NCI-H2081 treated with DMSO at 0.1 percent for 48 hours (cell line): Measurements from ENCODE around the gene ABCA7.
"Not testable (repeated sequence)": the region's sequence is repeated elsewhere in the genome, so short reads cannot be mapped to it uniquely, and the experiment has no call there.

Experiments
- DNase-seq: peaks from one replicate; lab custom pipeline; 2025; lab: John Stamatoyannopoulos, UW

ABCA7 gene

DNA sequence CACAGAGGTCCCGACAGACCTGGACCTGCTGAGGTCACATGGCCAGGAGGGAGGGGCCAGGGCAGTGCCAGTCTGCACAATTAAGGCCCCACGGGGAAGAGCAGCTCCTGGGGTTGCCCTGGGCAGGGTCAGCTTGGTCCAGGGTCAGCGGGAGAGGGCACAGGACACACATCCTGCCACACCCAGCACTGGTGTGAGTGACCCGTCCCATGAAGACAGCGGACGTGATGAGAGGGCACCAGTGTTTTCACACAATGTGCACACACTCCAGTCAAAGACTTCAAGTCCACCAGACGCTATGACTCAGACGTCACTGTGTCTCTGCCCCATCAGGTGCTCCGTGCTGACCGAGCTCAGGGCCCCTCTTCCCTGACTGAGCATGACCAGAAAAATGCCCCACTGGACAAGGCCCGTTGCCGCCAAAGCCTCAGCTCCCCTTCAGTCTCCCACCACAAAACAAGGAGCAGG lies 23.2 kb upstream of the ABCA7 start:
- DNase-seq: no peak

DNA sequence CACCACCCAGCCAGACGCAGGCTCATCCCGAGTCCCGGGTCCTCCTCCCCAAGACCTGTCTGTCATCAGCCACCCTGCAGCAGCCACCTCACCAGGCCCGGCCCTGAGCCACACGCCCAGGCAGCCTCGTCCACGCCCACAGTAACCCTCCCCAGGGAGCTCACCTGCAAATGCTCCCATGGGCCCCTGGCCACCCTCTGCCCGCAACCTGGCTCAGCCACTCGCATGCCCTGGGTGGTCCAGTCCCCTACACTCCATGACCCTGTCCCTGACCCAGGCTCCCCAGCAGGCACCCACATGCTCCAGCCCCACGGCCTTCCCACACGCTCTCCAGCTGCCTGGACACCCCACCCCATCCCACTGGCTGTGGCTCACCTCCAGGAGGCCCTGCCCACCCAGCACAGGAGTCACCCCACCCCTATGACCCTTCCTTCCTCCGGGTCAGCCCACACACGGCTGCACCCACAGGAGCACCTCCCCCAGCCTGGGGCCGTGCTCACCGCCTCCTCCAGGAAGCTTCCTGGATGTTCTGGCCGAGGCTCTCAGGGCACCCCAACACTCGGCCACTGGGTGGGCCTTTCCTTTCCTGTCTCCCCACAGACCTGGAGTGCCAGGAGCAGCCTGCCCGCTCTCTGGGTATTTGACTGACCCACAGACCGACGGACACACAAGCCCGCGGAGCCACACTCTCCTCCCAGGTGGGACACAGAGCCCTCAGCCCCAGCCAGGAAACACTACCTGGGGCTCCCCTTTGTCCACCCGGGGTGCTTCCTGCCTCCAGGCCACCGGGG lies 22.6 kb upstream of the ABCA7 start:
- no peak for DNase-seq

DNA sequence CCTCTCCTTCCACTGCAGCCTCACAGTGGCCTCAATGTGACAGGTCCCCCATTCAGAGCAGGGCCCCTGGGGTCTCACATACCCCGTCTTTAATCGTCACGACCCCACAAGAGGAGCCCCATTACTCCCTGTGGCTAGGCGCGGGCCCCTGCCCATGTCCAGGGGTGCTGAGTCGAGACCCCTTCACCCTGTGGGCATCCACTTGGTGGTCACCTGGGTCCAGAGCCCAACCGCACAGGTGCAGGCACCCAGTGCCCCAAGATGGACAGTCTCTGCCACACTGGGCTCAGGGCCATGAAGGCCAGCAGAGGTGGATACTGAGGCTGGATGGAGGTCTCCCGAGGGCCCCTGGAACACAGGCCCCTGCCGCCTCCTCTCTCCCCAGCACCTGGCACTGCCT lies 22.0 kb upstream of the ABCA7 start:
- no peak for DNase-seq

DNA sequence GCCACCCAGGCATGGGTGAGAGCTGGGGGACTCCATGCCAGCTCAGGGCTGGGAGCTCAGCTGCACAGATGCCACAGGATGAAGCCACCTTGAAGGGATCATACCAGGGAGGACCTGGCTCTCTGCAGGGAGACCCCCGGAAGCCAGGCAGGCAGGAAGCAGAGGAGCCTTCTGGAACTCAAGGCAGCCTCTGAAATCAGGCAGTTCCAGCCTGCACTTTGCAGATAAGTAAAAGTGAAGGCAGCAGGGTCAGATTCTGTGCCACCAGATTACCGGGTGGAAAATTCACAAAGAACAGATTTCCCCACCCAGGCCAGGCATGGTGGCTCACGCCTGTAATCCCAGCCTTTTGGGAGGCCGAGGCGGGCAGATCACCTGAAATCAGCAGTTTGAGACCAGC lies 21.5 kb upstream of the ABCA7 start:
- no peak for DNase-seq

DNA sequence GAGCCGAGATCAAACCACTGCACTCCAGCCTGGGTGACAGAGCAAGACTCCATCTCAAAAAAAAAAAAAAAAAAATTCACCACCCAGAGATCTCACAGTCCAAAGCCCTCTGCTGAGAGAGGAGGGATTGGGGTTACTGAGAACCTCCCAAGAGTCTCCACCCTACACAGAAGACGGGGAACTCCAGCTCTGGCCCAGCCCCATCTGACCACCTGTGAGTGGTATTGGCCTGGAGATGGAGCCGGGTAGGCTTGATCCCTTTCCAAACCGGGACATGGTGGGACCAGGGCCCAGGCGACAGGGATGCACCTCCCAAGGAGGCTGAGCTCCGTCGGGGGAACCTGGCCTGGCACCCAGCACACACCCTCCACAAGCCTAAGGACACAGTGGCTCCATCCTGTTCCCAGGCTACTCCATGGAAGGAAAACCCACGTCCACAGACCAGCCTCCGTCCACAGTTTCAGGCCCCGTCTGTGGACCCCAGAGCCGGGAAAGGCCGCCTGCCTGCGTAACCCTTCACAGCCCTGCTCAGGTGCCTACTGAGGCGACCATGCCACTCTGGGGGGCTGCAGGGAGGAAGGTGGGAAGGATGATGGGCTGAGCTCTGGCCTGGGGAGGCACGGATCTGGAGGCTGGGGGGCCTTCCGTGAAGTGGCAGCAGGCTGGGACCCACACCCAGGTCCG lies 20.8 kb upstream of the ABCA7 start:
- no peak for DNase-seq

DNA sequence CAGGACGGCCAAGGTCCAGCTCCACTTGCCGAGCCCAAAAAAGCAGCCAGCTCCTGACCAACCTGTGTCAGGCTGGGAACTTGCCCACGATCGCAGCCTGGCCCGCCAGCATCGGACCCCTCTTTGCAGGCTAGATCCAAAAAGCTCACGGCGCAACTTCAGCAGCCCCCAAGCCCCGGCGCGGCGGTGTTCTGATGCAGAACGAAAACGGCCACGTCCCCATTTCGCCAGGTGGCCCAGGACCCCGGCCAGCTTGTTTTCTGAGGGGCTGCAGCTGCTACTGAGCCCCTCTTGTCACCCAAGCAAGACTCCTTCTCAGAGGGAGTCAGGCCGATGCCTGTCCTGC lies 20.3 kb upstream of the ABCA7 start:
- DNase-seq: no peak

DNA sequence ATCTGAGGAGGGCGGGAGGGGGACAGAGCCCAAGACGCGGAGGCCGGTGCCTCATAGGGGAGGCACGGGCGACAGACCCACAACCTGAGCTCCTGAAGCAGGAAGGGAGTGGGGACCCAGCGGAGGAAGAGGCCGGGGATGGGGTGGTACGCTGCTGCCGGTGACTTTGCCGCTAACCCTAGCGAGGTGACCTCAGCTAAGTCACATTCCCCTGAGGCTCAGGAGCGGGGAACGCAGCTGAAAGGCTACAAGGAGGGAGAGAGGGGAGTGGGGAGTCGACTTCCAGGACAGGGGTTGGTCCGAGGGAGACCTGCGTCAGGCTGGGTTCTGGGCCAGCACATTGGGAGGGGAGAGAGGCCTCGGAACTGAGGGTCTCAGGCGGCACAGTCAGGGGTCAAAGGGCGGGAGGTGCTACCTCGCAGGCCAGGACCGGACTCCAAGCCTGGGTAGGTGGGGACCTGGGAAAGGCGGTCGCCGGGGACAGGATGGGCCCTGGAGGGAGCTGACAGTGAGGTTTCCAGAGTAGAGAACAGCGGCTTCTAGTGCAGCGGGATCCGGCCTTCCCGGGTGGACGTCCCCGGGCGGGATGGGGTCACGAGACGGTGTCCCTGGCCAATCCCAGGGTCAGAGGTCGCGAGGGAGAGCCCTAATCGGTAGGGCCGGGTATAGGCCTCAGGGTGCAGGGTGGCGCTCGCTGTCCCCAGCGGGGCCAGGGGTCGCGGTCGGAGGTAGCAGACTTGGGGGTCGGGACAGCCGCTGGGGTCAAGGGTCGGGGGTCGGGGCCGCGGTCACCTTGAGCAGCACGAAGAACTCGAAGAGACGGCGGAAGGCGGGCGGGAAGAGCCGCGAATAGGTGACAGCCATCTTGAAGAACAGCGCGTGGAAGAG lies 19.7 kb upstream of the ABCA7 start:
- DNase-seq: no peak

DNA sequence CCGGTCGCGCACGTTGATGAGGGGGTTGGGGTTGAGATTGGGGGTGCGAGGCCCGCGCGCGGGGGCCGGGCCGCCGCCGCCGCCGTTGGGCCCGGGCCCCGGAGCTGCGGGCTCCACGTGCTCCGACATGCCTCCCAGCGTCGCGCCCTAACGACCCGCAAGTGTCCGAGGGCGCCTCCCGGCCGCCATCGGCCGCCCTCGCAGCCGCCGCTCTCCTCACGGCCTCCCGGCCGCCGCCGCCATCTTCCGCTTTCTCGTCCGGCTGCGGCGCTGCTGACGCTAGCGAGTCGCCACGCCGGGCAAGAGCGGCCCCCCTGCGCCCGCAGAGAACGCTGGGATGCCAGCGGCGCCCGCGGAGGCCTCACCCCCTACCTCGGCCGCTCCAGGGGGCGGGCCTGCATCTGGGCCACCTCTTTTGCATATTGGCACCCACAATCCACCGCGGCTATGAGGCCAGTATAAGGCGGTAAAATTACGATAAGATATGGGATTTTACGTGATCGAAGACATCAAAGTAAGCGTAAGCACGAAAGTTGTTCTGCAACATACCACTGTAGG lies 19.0 kb upstream of the ABCA7 start, which contains the start of gene TMEM259:
TMEM259 (minus strand) TSS at position 256 of the 558 bp plus-strand sequence; CDS start at position 129, 127 bp downstream.
- DNase-seq: peak; percentile 87

DNA sequence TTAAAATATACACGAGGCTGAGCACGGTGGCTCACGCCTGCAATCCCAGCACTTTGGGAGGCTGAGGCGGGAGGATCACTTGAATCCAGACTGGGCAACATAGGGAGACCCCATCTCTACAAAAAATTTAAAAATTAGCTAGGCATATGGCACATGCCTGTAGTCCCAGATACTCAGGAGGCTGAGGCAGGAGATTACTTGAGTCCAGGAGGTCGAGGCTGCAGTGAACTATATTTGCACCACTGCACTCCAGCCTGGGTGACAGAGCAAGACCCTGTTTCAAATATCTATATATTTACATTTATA lies 16.1 kb upstream of the ABCA7 start:
- not testable (repeated sequence) for DNase-seq

DNA sequence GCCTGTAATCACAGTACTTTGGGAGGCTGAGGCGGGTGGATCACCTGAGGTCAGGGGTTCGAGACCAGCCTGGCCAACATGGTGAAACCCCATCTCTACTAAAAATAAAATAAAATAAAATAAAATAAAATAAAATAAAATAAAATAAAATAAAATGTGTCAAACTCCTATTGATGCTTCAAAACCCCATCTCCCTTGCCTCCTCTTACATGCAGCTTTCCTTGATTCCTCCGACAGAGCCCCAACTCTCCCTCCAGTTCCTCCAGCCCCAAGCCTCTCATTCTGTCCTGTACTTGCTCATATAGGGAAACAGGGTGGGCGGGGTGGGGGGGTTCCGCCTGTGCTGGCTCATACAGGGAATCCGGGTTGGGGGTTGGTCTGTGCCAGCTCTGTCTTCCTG lies 14.8 kb upstream of the ABCA7 start:
- DNase-seq: not testable (repeated sequence)

DNA sequence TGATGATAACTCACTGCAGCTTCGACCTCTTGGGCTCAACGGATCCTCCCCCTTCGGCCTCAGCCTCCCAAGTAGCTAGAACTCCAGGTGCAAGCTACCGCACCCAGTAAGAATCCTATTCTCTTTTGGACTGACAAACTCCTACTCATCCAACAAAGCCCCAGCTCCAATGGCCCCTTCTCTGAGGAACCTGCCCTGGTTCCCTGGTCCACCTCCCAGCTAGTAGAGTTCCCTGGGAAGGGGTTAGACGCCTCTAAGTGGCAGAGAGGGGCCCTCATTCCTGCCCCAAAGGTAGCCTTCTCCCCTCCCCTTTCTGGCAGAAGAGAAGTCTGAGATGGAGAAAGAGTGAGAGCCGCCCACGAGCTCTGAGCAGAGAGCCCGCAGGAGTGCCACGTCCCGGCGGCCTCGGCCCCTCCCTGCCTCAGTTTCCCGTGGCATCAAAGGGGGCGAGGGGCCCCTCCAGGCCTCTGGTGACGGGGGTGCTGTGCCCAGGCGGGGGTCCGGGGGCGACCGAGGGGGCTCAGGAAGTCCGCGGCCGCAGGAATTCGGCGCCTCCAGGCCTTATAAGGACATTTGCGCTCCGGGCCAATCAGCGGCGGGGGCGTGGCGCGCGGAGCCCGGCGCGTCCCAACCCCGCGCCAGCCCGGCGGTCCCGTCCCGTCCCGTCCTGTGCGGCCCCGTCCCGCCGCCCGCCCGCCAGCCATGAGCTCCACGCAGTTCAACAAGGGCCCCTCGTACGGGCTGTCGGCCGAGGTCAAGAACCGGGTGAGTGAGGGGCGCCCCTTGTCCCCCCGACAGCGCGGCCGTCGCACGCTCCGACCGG lies 13.7 kb upstream of the ABCA7 start, which contains the start of gene CNN2:
CNN2 (plus strand) TSS at position 649 of the 823 bp plus-strand sequence; CDS start at position 703, 54 bp downstream.
- no peak for DNase-seq

DNA sequence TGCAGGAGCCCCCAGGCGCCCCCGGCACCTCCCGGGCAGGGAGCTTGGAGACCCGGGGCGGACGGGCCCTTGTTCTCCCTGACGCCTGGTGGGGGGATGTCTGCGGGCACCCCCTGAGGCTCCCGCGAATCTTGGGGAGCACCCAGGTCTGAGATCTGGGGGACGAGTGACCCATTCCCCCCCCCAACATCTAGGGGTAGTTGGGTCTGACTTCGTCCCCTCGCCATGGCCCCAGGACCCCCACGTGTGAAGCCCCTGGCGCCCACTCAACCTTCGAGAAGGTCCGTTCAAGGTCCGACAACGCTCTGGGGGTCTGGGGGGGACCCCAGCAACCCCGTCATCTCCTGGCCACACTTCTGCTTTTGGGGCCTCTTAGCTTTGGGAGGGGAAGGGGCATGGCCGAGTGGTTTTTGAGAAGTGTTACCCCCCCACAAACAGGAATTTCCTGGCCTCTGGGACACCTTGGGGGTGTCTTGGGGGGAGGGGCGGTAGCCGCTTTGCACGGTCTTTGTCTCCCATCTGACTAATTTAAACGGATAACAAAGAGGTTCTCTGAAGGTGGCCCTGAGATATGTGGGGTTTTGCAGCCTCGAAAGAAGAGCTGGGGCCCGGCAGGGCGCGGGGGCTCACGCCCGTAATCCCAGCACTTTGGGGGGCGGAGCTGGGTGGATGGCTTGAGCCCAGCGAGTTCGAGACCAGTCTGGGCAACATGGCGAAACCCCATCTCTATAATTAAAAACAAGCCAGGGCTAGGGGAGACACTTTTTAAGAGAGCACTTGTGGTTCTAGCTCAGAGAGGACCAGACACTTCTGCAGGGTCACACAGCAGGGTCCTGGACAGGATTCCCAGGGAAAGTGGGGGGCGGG lies 12.9 kb upstream of the ABCA7 start:
- no peak for DNase-seq

DNA sequence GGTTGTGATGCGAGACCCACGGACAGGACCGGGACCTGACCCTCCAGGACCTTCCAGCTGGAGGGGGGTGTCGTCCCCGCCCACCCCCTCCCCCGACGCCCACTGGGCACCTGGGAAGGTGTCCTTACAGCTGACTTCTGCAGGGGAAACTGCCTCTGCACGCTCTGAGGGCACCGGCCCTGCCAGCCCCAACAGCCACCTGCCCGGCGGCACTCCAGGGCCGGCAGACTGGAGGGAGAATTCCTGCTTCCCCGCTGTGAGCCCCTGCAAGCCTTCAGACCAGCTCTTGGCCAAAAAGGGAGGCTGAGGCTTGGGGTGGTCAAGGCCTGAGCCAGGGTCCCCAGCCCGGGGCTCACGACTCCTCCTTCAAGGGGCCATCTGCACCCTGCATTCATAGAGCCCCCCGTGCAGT lies 12.3 kb upstream of the ABCA7 start:
- no peak for DNase-seq

DNA sequence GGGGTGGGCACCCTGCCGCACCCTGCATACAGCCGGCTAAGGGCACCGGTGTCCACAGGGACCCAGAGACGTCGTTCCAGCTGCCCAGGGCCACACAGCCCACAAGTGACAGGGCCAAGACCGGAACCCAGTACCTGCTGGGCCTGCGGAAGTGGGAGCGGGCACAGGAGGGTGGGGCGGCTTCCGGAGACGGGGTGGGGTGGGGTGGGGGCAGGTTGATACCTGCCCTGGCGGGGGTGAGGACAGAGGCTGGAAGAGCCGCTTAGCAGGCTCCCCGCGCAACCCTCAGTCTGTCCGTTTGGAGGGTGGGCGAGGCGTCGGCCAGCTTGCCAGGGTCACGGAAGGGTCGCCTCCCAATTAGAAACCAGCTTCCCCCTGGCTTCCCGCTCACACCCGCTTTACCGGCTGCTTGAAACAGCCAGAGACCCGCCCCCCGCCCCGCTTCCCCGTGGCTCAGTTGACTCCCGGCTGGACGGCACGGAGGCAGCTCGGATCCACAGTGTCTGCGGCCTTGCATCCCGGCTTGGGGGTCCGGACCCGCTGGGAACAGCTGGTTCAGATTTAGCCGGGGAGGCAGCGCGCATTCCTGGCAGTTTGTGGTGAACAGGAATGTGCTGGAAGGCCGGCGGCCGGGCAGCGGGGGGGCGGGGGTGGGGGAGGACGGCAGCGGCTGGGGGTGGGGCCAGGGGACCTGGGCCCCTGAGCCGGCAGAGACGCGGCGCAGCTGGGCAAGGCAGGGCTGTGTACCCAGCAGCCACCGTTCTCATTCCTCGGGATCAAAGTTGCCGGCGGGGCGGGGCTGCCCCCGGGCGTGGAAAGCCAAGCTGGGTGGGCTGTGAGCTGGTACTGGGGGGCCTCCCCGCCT lies 11.6 kb upstream of the ABCA7 start:
- DNase-seq: no peak

DNA sequence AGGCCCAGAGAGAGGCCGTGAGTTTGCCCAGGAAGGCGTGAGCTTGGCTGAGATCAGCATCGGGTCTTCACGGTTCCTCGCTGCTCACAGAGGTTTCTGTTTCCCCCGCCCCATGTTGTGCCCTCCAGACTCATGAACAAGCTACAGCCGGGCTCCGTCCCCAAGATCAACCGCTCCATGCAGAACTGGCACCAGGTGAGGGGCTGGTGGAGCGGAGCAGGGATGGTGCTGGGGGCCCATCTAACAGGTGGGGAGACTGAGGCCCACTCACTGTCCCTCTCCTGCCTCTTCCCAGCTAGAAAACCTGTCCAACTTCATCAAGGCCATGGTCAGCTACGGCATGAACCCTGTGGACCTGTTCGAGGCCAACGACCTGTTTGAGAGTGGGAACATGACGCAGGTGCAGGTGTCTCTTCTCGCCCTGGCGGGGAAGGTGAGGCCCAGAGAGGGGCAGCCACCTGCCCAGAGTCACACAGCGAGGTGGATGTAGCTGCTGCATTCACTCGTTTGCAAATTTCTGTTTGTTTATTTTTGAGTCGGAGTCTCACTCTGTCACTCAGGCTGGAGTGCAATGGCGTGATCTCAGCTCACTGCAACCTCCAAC lies 7.5 kb upstream of the ABCA7 start:
- no peak for DNase-seq

DNA sequence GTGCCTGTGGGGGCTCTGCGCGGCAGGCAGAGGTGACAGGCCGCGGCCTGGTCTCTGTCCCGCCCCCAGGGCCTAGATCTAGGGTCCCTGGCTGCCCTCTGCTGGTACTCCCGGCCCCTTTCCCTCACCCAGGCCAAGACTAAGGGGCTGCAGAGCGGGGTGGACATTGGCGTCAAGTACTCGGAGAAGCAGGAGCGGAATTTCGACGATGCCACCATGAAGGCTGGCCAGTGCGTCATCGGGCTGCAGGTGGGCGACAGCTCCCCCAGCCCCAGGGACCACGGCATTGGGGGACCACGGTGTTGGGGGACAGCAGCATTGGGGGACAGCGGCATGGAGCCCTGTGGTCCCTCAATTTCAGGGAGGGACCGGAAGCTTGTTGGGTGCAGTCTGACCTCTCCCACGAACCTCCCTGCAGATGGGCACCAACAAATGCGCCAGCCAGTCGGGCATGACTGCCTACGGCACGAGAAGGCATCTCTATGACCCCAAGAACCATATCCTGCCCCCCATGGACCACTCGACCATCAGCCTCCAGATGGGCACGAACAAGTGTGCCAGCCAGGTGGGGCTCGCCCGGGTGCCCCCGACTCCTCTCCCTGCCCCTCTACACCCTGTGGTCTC lies 3.8 kb upstream of the ABCA7 start:
- DNase-seq: no peak

DNA sequence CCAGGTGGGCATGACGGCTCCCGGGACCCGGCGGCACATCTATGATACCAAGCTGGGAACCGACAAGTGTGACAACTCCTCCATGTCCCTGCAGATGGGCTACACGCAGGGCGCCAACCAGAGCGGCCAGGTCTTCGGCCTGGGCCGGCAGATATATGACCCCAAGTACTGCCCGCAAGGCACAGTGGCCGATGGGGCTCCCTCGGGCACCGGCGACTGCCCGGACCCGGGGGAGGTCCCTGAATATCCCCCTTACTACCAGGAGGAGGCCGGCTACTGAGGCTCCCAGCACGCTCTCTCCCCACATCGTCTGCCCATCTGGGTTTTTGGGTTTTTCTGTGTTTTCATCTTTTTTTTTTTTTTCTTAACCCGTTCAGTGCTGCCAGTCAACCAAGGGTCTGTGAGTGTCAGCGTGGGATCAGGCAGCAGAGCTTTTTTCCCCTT lies 2.3 kb upstream of the ABCA7 start:
- DNase-seq: no peak

DNA sequence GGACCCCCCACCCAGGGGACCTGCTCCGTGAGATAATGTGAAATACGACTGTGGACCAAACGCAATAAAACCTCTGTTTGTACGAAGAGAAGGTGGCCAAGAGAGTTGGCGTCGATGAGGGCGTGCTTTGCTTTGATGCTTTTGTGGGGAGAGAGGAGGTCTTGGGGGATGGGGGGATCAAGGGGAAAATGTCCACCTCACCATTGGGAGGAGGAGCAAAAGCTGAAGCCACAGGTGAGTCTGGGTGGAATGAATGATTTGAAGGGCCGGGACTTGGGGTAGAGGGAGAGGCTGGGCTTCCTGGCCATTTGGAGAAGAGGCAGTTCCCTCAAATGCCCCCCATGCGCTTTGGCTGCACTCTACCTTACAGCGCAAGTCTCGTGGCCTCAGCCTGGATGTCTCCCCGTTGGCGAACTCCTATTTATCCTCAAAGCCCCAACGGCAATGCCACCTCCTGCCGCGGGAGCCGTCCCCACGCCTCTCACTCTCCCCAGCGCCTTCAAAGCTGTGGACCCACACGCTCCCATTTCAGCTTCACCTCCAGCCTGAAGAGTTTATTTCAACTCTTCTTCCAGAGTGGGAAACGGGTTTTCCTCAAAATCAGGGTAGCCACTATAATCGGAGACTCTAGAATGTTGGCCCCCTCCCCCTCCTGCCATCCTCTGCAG lies 795 bp upstream of the ABCA7 start:
- no peak for DNase-seq
